Raji (cell line): ENCODE data around the gene SLC35G1.

Experiments used
- POLR2A ChIP-seq: IDR thresholded peaks from 2 replicates; pipeline ENCODE4 v1.6.1; 2011; ENCODE audit warnings: low read depth, low read length, control low read depth; ENCODE audit not compliant: insufficient read depth

The SLC35G1 gene

DNA sequence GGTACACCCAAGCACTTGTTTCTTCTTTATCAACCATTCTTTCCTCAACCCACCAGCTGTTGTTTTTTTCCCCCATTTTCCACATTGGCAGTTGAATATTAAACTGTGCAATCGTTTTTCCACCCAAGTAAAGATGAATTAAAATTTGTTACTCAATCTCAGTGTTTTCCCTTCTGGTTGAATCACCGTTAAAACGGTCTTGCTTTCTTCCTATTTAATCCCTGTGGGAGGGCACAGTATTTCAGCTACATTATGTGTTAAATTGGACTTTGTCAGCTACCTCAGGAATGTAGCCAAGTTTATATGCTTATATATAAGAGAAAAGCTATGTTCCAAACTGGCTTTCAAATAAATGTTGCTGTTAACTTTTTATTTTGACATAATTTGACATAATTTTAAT is 19.9 kb downstream of the SLC35G1 start:
- no peak for TF ChIP-seq POLR2A

DNA sequence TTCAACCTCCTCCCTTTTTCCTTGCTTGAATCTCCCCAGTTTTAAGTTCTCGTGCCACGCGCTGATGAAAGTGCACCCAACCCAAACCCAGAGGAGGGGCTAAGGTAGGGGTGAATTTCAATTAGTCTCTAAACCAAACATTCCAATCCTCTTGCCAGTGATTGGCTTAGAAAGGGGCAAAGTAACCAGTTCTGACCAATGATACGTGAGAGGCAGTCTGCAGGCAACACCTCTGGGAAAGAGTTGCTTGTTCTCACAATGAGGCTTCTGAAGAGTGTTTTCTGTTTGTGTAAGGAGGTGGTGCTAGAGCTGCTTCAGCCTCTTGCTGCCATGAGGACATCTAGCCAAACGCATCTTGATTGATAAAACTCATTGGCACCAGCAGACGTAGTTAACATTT is 21.8 kb downstream of the SLC35G1 start:
- no peak for TF ChIP-seq POLR2A

DNA sequence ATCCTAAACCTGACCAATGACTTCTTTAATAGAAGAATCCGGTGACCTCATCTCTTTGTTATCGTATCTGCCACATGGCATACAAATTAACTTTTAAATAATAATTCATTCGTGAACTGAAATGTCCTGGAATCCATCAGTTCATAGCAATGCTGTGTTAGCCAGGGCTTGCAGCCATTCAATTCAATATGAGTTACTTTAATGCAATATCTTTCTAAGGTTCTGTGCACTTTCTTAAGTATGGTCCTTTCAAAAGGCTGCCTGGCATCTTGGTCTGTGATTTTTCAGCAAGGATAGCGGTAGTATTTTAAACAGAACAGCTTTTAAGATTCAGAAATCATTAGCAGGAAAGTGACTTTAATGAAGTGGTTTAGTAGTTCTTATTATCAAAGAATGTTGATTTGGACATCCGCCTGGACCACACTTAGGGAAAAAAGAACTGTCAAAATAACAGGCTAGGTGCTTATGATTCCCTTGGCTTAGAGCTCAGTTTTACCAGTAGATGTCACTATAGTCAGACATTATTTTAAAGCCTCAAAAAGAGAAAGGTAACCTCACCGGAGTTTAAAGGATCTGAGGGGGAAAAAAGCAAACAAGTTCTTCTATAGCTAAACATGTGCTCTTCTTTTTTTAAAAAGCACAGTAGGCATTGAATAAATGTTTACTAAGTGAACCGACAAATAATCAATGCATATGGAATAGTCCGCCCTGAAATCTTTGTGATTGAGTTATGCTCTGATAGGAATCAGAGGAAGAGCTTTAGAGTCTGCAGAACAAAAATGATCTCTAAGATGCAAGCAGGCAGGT is 22.7 kb downstream of the SLC35G1 start:
- no peak for TF ChIP-seq POLR2A

DNA sequence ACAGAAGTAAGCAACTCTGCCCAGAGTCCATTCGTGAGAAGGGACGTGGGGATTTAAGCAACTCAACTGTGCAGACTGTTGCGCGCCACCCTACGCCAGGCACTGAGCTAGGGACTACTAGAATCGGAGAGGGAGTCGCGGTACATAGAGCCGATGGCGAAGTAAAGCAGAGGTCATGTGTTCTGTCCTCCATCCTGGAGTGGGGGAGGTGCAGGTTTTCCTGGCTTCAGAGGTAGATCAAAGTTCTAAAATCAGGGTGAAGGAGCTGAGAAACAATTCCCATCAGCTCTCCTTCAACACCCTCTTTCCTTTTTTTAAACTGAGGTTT is 23.2 kb downstream of the SLC35G1 start:
- no peak for TF ChIP-seq POLR2A

DNA sequence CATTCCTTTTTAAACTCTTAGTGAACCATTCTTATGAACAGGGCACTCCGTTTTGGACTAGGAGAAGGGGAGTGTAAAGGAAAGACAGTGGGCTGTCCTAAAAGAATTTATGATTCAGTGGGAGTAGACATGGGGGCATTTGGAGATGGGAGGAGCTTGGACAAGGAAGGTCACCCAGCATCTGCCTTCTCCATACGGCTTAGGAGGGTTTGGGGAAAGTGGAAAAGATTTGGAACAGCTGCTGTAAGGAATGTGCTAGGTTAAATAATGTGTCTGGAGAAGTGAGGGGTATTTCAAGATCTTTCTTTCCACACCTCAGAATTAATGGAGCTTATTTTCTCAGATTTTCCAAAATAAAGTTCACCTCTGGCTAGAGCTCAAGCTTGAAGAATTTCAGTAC is 24.0 kb downstream of the SLC35G1 start:
- no peak for TF ChIP-seq POLR2A

DNA sequence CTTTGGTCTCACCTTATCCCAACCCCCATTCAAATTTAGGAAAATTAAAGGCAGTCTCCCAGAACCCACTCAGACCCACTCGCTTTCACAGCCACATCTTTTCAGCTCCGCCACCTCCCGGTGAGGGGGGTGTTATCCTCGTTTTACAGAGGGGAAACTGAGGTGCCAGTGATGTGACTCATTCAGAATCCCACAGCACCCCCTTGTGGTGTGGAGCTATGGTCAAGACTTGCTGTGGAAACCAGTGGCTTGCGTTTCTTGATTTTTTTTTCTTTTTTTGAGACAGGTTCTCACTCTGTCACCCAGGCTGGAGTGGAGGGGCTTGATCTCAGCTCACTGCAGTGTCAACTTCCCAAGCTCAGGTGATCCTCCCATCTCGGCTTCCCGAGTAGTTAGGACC is 27.6 kb downstream of the SLC35G1 start:
- no peak for TF ChIP-seq POLR2A

DNA sequence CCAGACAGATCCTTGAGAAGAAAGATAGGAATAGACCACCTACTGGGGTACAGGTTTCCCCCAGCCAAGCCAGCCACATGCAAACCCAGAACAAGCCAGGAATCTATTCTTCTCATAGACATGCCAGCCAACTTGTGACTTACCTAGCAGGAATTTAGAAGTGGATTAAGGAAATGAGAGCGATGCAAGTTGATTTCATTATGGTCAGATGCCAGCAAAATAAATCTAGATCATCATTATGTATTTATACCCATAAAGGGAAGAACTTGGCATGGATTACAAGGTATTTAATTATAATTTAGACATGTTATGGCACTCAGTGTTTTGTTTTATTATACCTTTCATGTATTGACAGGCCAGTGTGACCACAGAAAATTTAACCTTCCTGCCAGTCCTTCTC is 32.8 kb downstream of the SLC35G1 start:
- no peak for TF ChIP-seq POLR2A

DNA sequence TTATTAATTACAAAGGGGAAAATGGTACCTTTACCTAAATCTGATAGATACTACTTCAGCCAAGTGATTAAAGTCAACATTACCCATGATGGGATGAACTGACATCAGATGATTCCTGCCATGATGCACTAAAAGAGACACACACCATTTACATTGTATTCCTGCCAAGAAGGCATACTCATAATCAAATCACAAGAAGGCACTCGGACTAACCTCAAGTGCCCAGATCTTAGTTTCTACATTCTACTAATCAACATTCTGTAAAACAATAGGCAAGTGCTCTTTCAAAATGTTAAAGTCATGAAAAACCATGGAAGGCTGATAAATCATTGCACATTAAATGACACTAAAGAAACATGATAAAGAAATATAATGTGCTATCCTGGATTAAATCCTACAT is 44.4 kb downstream of the SLC35G1 start:
- TF ChIP-seq POLR2A = no peak

DNA sequence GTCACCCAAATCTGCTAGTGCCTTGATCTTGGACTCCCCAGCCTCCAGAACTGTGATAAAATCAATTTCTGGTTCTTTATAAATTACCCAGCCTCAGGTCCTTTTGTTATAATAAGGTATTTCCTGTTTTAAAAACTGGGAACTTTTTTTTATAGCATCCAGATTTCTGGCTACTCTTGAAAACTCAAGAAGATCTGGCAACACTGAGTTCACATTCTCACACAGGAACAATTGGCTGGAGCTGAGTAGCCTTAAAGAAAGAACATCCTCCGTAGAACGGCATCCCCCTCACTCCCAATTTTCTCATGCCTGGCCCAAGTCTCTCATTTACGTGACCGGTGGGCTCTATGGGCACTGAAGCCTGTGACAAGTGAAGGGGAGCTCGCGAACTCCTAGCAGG is 47.1 kb downstream of the SLC35G1 start:
- no peak for TF ChIP-seq POLR2A

DNA sequence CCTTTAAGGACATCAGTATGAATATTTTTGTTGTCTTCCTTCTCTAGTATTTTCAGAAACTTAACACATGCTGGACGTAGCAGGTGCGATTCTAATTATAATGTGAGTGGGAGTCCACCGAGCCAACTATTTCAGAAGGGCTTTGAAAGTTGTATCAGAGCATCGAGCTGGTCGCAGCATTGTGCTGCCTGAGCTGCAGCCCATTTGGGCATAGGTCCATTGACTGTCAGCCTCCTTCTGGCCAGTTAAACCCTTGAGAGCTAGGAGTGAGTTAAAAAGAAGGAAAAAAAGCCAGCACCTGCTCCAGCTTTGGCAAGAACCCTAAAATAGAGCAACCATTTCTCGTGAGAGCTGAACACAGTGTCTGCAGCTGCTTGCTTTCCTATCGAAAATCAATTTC is 47.8 kb downstream of the SLC35G1 start:
- no peak for TF ChIP-seq POLR2A

DNA sequence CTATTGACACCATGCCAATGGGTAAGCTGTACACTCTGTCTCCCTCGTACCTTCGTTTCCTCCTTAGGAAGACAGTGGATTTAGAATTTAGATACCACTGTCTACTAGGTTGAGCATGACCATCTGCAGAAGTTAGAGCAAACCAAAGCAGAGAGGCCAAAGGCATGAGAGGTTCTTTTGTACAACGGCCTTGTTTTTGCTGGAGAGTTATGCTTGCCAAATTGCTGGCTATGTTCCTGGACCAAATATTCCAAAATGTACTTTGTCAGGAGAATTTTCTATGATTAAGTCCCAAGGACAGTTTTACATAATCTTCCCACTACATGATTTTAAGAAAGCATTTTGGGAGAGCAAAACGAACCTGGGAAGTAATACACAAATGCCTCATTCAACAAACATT is 52.0 kb downstream of the SLC35G1 start:
- TF ChIP-seq POLR2A = no peak

DNA sequence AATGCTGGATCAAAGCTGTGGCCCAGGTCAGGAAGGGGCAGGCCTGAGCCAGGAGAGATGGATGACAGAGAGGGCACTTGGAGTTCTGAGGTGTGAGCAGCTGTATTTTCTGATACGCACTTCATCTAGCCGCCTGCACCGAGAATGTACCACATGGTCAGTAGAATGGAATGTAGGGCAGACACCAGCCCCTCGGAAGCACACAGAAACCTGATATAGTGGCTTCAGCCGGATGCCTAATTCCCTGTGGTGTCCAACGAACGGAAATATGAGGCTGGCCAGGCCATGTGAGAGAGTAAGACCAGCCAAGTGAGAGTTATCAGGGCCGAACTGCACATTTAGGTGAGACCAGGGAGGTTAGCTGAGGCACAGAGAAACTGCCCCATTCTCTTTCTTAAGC is 53.3 kb downstream of the SLC35G1 start:
- TF ChIP-seq POLR2A = no peak

DNA sequence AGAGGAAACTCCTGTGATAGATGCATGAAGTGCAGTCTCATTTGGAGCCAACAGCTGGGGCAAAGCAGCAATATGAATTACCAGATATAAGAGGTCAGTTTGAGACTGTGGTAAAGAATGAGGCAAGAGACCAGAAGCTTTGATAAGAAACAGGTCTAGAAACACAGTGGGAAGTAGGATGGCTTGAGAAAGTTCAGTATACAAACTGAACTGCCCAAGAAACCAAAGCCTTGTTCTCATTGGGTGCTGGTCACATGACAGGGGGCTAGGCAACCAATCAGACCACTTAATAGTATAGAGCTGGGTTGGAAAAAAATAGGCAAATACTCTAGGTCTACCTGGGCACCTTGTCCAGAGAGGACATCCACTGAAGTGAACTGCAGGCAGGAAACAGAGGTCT is 53.7 kb downstream of the SLC35G1 start:
- TF ChIP-seq POLR2A = no peak

DNA sequence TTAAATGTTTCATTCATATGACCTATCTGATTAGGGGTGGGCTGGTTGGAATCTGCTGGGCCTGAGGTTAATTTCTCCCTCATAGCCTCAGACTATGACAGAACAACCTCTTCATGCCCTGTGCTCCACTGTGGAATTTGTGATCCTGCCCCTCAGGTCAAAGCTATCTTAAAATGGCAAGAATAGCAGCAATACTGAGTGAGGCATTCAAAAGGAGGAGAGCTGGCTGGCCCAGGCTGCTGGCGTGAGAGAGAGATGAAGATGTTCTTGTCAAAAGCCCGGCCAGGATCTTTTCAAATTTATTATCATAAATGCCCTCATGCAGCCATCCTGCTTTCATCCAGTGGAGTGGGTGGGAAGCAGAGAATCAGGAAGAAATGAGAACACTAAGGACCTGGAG is 58.1 kb downstream of the SLC35G1 start:
- no peak for TF ChIP-seq POLR2A
